Loucy (cell line): ENCODE measurements around the gene TBC1D1.

Experiments
- EZH2phosphoT487 ChIP-seq: fragments of 200-600 bp; IDR thresholded peaks from 2 replicates; pipeline ENCODE4 v1.6.1; 2018; ENCODE audit warnings: antibody characterized with exemption, mild to moderate bottlenecking, moderate library complexity, borderline replicate concordance
- TF ChIP-seq, protein P1 (sequence below): fragments of 200-600 bp; sonication (generic); conservative IDR thresholded peaks from 2 replicates; pipeline ENCODE4 v1.5.1; 2014; ENCODE audit warnings: mild to moderate bottlenecking, antibody characterized with exemption, low read length

- TF ChIP-seq, protein P1, sequence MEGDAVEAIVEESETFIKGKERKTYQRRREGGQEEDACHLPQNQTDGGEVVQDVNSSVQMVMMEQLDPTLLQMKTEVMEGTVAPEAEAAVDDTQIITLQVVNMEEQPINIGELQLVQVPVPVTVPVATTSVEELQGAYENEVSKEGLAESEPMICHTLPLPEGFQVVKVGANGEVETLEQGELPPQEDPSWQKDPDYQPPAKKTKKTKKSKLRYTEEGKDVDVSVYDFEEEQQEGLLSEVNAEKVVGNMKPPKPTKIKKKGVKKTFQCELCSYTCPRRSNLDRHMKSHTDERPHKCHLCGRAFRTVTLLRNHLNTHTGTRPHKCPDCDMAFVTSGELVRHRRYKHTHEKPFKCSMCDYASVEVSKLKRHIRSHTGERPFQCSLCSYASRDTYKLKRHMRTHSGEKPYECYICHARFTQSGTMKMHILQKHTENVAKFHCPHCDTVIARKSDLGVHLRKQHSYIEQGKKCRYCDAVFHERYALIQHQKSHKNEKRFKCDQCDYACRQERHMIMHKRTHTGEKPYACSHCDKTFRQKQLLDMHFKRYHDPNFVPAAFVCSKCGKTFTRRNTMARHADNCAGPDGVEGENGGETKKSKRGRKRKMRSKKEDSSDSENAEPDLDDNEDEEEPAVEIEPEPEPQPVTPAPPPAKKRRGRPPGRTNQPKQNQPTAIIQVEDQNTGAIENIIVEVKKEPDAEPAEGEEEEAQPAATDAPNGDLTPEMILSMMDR, result no peak
- TF ChIP-seq EZH2phosphoT487, result no peak
Observed at GRCh38 chr4:37983951-37984350, 93.1 kb downstream of the TBC1D1 start.
